ENCODE results near the gene MYBPC2.

MYBPC2 gene

DNA sequence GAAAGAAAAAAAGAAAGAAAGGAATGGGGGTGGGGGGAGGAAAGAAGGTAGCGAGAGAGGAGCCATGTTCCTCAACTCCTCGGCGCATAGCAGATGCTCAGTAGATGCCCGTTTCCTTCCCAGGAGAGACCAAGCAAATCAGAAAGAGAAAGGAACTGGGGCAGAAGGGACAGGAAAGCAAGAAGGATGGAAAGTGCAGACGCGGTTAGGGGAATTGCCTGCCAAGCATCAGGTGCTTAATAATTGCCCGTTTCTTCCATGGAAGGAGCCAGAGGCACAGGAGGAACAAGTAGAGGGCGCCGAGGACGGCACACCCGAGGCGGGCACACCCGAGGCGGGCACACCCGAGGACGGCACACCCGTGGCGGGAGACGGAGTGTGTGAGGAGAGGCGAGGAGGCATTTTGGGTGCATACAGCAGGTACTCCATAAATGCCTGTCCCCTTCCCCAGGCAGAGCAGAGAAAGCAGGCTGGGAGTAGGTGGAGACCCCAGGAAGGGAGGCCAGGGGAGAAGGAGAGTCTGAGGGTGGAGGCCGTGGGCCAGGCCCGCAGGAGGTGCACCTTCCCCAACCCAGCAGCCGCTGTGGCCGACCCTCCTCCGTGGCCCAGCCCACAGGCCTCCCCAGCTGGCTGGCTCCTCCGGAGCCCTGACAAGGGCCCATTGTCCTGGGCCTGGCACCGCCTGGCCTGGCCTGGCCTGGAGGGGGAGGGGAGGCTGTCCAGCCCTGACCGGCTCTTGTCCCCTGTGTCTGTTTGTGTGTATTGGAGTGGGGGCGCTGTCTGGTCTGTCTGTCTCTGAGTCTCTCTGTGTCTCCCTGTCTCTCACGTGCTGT lies 63.7 kb downstream of the MYBPC2 start:
- in situ Hi-C loops (cut with MboI; ENCODE audit: low sequenced_read_pairs), result no loop called here

GRCh38 chr19:50497022-50497405 lies 64.3 kb downstream of the MYBPC2 start:
- in situ Hi-C loops (cut with MboI; ENCODE audit: low sequenced_read_pairs), result no loop called here

- in situ Hi-C loops (cut with MboI; ENCODE audit: low sequenced_read_pairs), result no loop called here
Observed at GRCh38 chr19:50498219-50499056, 65.7 kb downstream of the MYBPC2 start.

DNA sequence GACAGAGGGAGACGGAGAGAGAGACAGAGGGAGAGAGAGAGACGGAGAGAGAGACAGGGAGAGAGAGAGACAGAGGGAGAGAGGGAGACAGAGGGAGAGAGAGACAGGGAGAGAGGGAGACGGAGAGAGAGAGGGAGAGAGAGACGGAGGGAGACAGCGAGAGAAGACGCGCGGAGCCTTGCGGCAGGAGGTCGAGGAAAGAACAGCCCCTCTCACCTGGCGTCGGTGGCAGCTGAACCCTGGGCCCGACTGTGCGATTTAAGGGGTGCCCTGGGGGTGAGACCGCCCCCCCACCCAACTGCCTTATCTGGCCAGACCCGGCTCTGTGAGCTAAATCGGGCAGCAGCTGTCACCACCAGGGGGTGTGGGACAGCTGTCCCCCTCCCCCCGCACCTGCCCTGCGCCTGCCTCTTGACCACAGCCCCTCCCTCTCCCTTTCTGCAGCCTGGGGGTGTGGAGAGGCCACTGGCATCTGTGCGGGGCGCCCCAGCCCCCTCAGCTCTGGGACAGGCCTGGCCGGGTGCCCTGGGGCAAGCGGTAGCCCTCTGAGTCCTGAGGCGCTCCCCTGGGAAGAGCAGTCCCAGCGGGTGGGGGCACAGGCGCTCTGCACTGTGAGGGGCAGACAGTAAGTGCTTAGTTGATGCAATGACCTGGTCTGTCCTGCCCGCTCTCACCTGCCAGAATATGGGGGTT lies 67.5 kb downstream of the MYBPC2 start:
- in situ Hi-C loops (cut with MboI; ENCODE audit: low sequenced_read_pairs), result no loop called here

- in situ Hi-C loops (cut with MboI; ENCODE audit: low sequenced_read_pairs), result no loop called here
Observed at GRCh38 chr19:50500753-50501151, 68.1 kb downstream of the MYBPC2 start.

DNA sequence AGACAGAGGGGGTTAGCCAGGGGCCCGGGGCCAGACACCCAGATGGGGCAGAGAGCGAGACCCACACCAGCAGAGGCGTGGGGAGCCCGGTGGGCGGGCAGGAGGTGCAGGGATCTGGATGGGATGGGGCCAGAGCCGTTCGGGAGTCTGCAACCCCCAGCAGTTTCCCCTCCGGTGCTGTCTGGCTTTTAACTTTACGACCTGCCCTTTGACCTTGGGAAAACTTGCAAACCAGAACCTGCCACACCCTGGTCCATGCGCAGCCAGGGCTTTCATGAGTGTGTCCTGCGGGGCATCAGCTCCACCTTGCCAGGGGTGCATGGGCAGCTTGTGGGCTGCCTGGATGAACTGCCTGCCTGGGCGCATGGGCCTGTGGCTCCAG lies 68.5 kb downstream of the MYBPC2 start:
- in situ Hi-C loops (cut with MboI; ENCODE audit: low sequenced_read_pairs), result no loop called here

GRCh38 chr19:50501568-50502475 lies 69.1 kb downstream of the MYBPC2 start:
- in situ Hi-C loops (cut with MboI; ENCODE audit: low sequenced_read_pairs), result no loop called here

- in situ Hi-C loops (cut with MboI; ENCODE audit: low sequenced_read_pairs), result no loop called here
Observed at GRCh38 chr19:50505856-50506611, 73.3 kb downstream of the MYBPC2 start.

DNA sequence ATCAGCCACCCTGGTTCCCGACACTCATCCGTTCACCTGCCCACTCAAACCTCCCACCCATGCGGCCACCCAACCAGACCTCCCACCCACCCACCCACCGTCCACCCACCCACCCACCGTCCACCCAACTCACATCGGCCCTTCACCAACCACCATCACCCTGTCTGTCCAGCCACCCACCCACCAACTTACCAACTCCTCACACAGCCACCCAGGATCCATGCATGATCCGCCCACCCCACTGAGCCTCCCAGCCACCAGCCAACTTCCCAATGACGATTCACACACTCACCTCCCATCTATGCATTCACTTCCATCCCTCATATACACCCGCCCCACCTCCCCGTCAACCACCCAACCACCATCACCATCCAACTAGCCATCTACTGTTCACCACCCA lies 74.0 kb downstream of the MYBPC2 start:
- in situ Hi-C loops (cut with MboI; ENCODE audit: low sequenced_read_pairs), result no loop called here

- in situ Hi-C loops (cut with MboI; ENCODE audit: low sequenced_read_pairs), result no loop called here
Observed at GRCh38 chr19:50507376-50507775, 74.7 kb downstream of the MYBPC2 start.

- in situ Hi-C loops (cut with MboI; ENCODE audit: low sequenced_read_pairs), result no loop called here
Observed at GRCh38 chr19:50508843-50509190, 76.1 kb downstream of the MYBPC2 start.

DNA sequence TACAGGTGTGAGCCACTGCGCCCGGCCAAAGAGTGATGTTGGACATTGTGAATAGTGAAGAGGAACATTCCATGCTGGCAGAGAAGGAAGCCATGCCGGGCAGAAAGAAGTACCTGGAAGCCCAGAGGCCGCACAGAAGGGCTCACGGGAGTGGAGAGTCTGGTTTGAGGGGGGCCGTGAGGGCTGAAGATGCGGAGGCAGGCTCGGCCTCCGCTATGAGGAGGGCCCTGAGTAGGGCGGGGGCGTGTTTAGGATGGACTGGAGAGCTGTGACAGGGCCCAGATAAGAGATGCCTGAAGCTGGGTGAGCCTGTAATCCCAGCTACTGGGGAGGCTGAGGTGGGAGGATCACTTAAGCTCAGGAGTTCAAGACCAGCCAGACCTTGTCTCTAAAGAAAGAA lies 76.7 kb downstream of the MYBPC2 start:
- in situ Hi-C loops (cut with MboI; ENCODE audit: low sequenced_read_pairs), result no loop called here

DNA sequence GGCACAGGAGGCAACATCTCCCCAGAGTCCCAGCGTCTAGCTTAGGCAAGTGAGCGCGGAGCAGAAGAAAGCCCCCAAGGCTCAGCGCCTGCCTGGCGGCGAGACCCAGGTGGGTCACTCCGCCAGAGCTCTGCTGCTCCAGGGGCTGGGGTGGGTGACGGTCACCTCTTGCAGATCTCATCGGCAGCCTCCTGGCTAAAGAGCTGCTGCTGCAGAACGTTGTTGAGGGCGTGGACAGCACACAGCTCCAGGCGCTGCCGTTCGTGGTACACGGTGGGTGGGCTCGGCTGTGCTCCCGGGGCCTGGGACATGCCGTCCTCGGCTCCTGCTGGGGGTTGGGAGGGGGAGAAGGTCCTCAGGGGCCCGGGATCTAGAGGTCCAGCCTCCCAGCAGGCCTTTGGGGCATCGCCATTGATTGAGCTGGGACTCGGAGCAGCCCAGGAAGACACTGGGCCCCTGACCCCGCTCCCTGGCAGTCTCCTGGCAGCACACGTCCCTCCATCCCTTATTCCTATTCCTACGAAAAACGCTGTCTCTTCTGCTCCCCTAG lies 77.5 kb downstream of the MYBPC2 start:
- in situ Hi-C loops (cut with MboI; ENCODE audit: low sequenced_read_pairs), result no loop called here

DNA sequence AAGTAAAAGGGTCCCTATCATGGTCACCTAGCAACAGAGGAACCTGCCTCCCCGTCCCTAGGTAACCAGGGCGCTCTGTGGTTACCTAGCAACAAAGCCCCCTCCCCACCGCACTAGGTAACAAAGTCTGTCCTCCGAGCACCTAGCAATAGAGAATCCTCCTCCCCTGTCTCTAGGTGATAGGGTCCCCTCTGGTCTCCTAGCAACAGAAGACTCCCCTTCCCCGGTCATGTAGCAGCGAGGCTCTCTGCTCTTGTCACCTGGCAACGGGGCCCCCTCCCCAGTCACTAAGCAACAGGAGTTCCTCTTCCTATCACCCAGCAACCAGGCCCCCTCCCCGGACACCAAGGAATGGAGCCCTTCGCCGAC lies 78.0 kb downstream of the MYBPC2 start:
- in situ Hi-C loops (cut with MboI; ENCODE audit: low sequenced_read_pairs), result no loop called here

- in situ Hi-C loops (cut with MboI; ENCODE audit: low sequenced_read_pairs), result no loop called here
Observed at GRCh38 chr19:50511069-50511822, 78.6 kb downstream of the MYBPC2 start, which contains the start of gene JOSD2. JOSD2 (minus strand) TSS chr19:50511191; CDS start chr19:50510431, 760 bp downstream.

- in situ Hi-C loops (cut with MboI; ENCODE audit: low sequenced_read_pairs), result no loop called here
Observed at GRCh38 chr19:50512112-50512998, 79.7 kb downstream of the MYBPC2 start.

GRCh38 chr19:50512999-50513745 lies 80.5 kb downstream of the MYBPC2 start:
- in situ Hi-C loops (cut with MboI; ENCODE audit: low sequenced_read_pairs), result no loop called here
